CD4-positive, alpha-beta T cell (primary cell): ENCODE data around the gene USP40. TPM values are rescaled to one million over a fixed set of nuclear protein-coding genes. Genes with fewer than 3 reads are reported as not detected.

ENCODE experiments used
- ATAC-seq: fragments of 200-7000 bp; cut with Tn5 transposase; one replicate; pipeline ENCODE4 v1.10.0; 2022; ENCODE audit warnings: mild to moderate bottlenecking; ENCODE audit not compliant: poor library complexity
- CTCF ChIA-PET: fragments of 350-600 bp; sonication (Branson Sonifier 250); formaldehyde crosslinking; loops from one replicate; lab custom pipeline; 2021; ENCODE audit warnings: antibody characterized with exemption, inconsistent platforms; lab: Charles Lee
- POLR2A ChIA-PET: fragments of 350-600 bp; sonication (Branson Sonifier 250); formaldehyde crosslinking; loops from one replicate; lab custom pipeline; 2021; ENCODE audit warnings: antibody characterized with exemption, inconsistent platforms; lab: Charles Lee
- DNase-seq, 14 experiments: peaks; one replicate each; pipeline ENCODE4 v3.0.0-alpha.2; 2013 to 2020; ENCODE audit warnings: mixed read lengths in 2 of 14
- H3K27ac ChIP-seq, 2 donors: one replicate each; pipeline versions ENCODE4 v1.5.1 to v1.7.0; 2013; ENCODE audit warnings: low read length in 2 of 2, low read depth in 1 of 2, mild to moderate bottlenecking in 1 of 2
- H3K27me3 ChIP-seq, 2 experiments: 1 replicate in 1 of 2; 2 replicates in 1 of 2; pipeline versions ENCODE4 v1.6.1 to v1.7.0; 2013; ENCODE audit warnings: low read length in 2 of 2, control low read depth in 1 of 2, mild to moderate bottlenecking in 1 of 2, moderate library complexity in 1 of 2; ENCODE audit not compliant: insufficient read depth in 2 of 2, control insufficient read depth in 1 of 2
- H3K36me3 ChIP-seq: one replicate; pipeline ENCODE4 v1.6.1; 2013; ENCODE audit warnings: low read length, control low read depth; ENCODE audit not compliant: insufficient read depth
- H3K4me1 ChIP-seq: one replicate; pipeline ENCODE4 v1.6.1; 2013; ENCODE audit warnings: low read length, control low read depth; ENCODE audit not compliant: insufficient read depth
- H3K4me3 ChIP-seq: one replicate; pipeline ENCODE4 v1.5.1; 2013; ENCODE audit warnings: mild to moderate bottlenecking, low read length, moderate library complexity
- H3K9me3 ChIP-seq, 2 experiments: 1 replicate in 1 of 2; 2 replicates in 1 of 2; pipeline versions ENCODE4 v1.6.1 to v1.7.0; 2013; ENCODE audit warnings: low read length in 2 of 2, mild to moderate bottlenecking in 2 of 2, control low read depth in 1 of 2, moderate library complexity in 1 of 2; ENCODE audit not compliant: control insufficient read depth in 1 of 2, insufficient read depth in 1 of 2
- H3K27ac Mint-ChIP-seq: one replicate; pipeline ENCODE4 v1.8.0; 2020; ENCODE audit warnings: mixed read lengths
- H3K27me3 Mint-ChIP-seq: one replicate; pipeline ENCODE4 v1.8.0; 2021; ENCODE audit warnings: mixed read lengths
- H3K36me3 Mint-ChIP-seq: one replicate; pipeline ENCODE4 v1.8.0; 2021; ENCODE audit warnings: low read depth, mixed read lengths
- H3K4me1 Mint-ChIP-seq: one replicate; pipeline ENCODE4 v1.8.0; 2021; ENCODE audit warnings: low read depth, mixed read lengths
- H3K4me3 Mint-ChIP-seq: one replicate; pipeline ENCODE4 v1.8.0; 2020; ENCODE audit warnings: mild to moderate bottlenecking, mixed read lengths
- H3K9me3 Mint-ChIP-seq: one replicate; pipeline ENCODE4 v1.8.0; 2020; ENCODE audit warnings: mixed read lengths
- CTCF ChIP-seq: fragments of 200-600 bp; IDR thresholded peaks from one replicate; pipeline ENCODE4 v1.8.0; 2022; ENCODE audit warnings: antibody characterized with exemption, mild to moderate bottlenecking
- intact Hi-C, 2 experiments: fragments of 100-400 bp; cut with DNase I in 1 of 2; cut with micrococcal nuclease in 1 of 2; formaldehyde crosslinking; loops; one replicate each; pipeline versions ENCODE4 v1.15.1 to v1.9.0; 2023 to 2025; cut with DNase I, micrococcal nuclease
- total RNA-seq, 174 experiments: library from RNA in 2 of 174; stranded (reverse) in 2 of 174; gene quantifications; one replicate each; pipeline ENCODE4 v1.2.3 and lab custom pipeline; 2021 to 2026

Gene USP40
- total RNA-seq, 2 experiments from 2014 or later, result 7.2 to 8.7 TPM

GRCh38 chr2:233436191-233436581, 130.4 kb downstream of the USP40 start:
- Histone ChIP-seq H3K4me3 (no peak overlapping the region), H3K27me3 (no peaks in the 10 kb centered on the region), H3K9me3 (no peaks in the 10 kb centered on the region), H3K27ac (no peak overlapping the region), H3K4me1 (no peaks in the 10 kb centered on the region), H3K36me3 (peaks cover 66% of the 10 kb centered on the region)
- ATAC-seq (no peak), DNase-seq (peak in 1 of 14 experiments; percentile 21)
- intact Hi-C loops, result no loop called here
- no peak overlapping the region for H3K27ac Mint-ChIP-seq
- peaks cover 30% of the 10 kb centered on the region for H3K4me1 Mint-ChIP-seq
- no peak overlapping the region for H3K4me3 Mint-ChIP-seq
- TF ChIP-seq CTCF, result no peak
- ChIA-PET POLR2A (no interaction called here), CTCF (interaction anchor here (1.3 kb wide), 1 partner anchor 32 kb away, joined by 3 read pairs; no protein-coding TSS in a partner anchor)
- H3K36me3 Mint-ChIP-seq, result peaks cover 90% of the 10 kb centered on the region
- H3K9me3 Mint-ChIP-seq, result no peaks in the 10 kb centered on the region
- no peaks in the 10 kb centered on the region for H3K27me3 Mint-ChIP-seq

GRCh38 chr2:233435436-233436190, 131.0 kb downstream of the USP40 start:
- Histone ChIP-seq H3K4me1 (no peaks in the 10 kb centered on the region), H3K36me3 (peaks cover 63% of the 10 kb centered on the region), H3K4me3 (no peak overlapping the region), H3K27ac (no peak overlapping the region), H3K27me3 (no peaks in the 10 kb centered on the region), H3K9me3 (no peaks in the 10 kb centered on the region)
- Mint-ChIP-seq H3K27me3 (no peaks in the 10 kb centered on the region), H3K36me3 (peaks cover 89% of the 10 kb centered on the region), H3K4me1 (peaks cover 36% of the 10 kb centered on the region), H3K27ac (peak overlapping the region; percentile 68), H3K4me3 (no peak overlapping the region), H3K9me3 (no peaks in the 10 kb centered on the region)
- no peak for TF ChIP-seq CTCF
- DNase-seq, result peak in 1 of 14 experiments; percentile 16
- intact Hi-C loops, result no loop called here
- ChIA-PET CTCF (interaction anchor here (1.3 kb wide), 1 partner anchor 31 kb away, joined by 3 read pairs; no protein-coding TSS in a partner anchor), POLR2A (interaction anchor here (8.1 kb wide), 1 partner anchor 15 kb away, joined by 55 read pairs; no protein-coding TSS in a partner anchor)
- ATAC-seq, result no peak

GRCh38 chr2:233434666-233435330, 131.8 kb downstream of the USP40 start:
- H3K27ac Mint-ChIP-seq, result peak overlapping the region; percentile 68
- no peaks in the 10 kb centered on the region for H3K9me3 Mint-ChIP-seq
- Histone ChIP-seq H3K4me1 (peaks cover under 1% of the 10 kb centered on the region), H3K36me3 (peaks cover 56% of the 10 kb centered on the region), H3K9me3 (no peaks in the 10 kb centered on the region), H3K4me3 (no peak overlapping the region), H3K27ac (no peak overlapping the region), H3K27me3 (no peaks in the 10 kb centered on the region)
- POLR2A ChIA-PET, result interaction anchor here (0.8 to 8.1 kb wide), 2 partner anchors 14 to 31 kb away, joined by 3 to 55 read pairs; no protein-coding TSS in a partner anchor
- no peaks in the 10 kb centered on the region for H3K27me3 Mint-ChIP-seq
- intact Hi-C loops, result loop anchor here in 1 of 2 experiments (5.0 kb wide), 1 partner anchor 1652 kb away; the partner anchor contains the start of gene PDE6D
- TF ChIP-seq CTCF, result no peak
- no peak overlapping the region for H3K4me3 Mint-ChIP-seq
- peaks cover 88% of the 10 kb centered on the region for H3K36me3 Mint-ChIP-seq
- peaks cover 42% of the 10 kb centered on the region for H3K4me1 Mint-ChIP-seq
- peak in 1 of 14 experiments; percentile 12 for DNase-seq
- ATAC-seq, result no peak
- CTCF ChIA-PET, result no interaction called here
